GM18907 (cell line): Measurements from ENCODE around the gene ISOC1.

Experiments used
- ATAC-seq: cut with Tn5 transposase; IDR thresholded peaks from one replicate; pipeline ENCODE4 v1.9.1; 2021; ENCODE audit warnings: mild to moderate bottlenecking, moderate library complexity; ENCODE audit not compliant: unreplicated experiment

The ISOC1 gene

GRCh38 chr5:129124608-129125007 lies 30.1 kb downstream of the ISOC1 start:
- ATAC-seq = no peak

DNA sequence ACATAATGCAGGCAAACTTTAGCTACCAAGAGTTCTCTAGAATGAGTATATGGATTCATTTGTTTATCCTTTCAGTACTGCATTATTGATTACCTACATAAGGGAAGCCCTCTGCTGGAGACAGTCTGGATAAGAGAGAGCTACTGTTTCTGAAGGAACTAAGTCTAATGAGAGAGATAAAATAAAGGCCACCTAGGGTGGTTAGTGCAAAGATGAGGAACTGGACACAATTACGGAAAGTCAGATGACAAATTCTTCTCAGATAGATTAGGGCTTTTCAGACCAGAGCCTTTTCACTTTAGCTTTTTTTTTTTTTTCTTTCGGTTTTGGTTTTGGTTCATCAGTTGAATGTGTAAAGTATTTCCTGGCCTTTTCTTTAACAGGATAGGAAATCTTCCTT lies 31.3 kb downstream of the ISOC1 start:
- ATAC-seq = peak; percentile 76

- no peak for ATAC-seq
Measured at GRCh38 chr5:129133553-129133952, 39.0 kb downstream of the ISOC1 start.

DNA sequence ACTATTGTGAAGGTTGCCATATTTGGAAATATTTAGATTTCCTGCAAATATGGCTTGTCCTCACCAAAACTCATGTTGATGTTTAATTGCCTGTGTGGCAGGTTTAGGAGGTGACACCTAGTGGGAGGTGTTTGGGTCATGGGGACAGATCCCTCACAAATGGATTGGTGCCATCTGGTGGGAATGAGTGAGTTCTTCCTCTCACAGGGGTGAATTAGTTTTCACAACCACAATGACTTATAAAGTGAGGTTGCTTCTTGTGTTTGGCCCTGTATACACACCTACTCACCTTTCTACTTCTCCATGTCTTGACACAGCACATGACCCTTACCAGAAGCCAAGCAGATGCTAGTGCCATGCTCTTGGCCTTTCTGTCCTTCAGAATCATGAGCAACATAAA lies 41.1 kb downstream of the ISOC1 start:
- ATAC-seq = peak; percentile 84

DNA sequence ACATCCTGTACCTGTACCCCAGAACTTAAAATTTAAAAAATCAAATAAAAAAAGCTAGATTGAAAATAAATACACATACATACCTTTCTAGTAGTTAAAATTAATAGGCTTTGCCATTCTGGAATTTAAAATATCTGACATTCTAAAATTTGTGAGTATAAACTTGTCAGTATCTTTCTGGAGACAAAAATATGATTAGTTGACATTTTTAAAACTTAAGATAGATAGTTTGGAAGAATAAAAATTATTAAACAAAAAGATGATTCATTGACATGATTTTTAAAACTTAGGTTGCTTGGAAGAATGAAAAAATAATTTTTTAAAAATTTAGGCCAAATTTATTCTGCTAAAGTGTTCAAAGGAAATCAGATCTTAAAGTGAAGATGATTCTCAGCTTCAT lies 43.1 kb downstream of the ISOC1 start:
- ATAC-seq = no peak

DNA sequence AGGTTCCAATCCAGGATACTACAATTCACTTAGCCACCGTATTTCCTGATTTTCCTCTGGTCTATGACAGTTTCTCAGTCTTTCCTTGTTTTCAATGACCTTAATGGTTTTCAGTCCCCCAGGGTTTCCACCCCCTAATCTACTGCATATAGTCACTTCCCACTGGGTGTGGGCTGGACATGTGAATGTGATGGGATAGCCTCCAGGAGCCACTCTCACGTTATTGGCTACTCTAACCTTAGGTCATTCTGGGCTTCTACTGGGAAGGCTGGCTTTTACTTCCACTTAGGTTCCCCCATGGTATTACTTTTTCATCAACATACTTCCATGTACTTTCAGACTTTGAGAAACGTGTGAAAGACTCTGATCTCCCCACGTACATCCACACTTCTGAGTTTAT lies 46.5 kb downstream of the ISOC1 start:
- no peak for ATAC-seq

GRCh38 chr5:129141696-129142095 lies 47.1 kb downstream of the ISOC1 start:
- no peak for ATAC-seq

GRCh38 chr5:129155876-129156275 lies 61.3 kb downstream of the ISOC1 start:
- no peak for ATAC-seq

GRCh38 chr5:129161830-129162229 lies 67.3 kb downstream of the ISOC1 start:
- ATAC-seq = no peak
